ENCODE data around the gene SASH1. TPM values are rescaled to one million over a fixed set of nuclear protein-coding genes. Genes with fewer than 3 reads are reported as not detected.

Gene SASH1
- total and polyA plus RNA-seq, 2 of the 8 experiments (the other 6 are each of a cell fraction or from before 2014, with no cell fraction given): 6.0 to 20.2 TPM

DNA sequence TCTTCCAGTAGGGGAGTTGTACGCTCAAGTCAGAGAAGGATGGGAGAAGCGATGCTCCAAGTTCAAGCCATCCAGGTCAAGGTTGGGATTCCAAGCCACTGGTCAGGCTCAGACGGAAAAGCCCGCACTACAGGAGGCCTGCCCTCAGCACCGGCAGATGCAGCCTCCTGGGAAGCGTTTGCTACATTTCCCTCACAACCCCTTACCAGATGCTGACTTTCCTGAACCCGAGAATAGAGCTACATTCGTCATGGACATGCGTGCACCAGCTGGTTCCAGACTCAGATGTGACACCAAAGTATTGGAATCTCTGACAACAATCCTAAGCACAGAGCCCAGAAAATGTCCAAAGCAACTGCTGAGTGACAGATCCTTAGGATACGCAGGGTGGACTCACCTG is 174.8 kb downstream of the SASH1 start:
- Histone ChIP-seq H3K56ac (replicated peaks; ENCODE audit: insufficient read length, low read depth, low read length) (no peak overlapping the region), H3K14ac (ENCODE audit: insufficient read length) (no peak overlapping the region), H3K23me2 (ENCODE audit: low read depth, low read length) (no peaks in the 10 kb centered on the region), H3K79me1 (ENCODE audit: low read depth, low read length) (no peaks in the 10 kb centered on the region), H3K23ac (ENCODE audit: insufficient read length) (no peak overlapping the region), H2AFZ (ENCODE audit: low read length) (no peak overlapping the region), H2AK5ac (ENCODE audit: low read depth, low read length) (no peak overlapping the region), H4K5ac (ENCODE audit: insufficient read length, low read depth, low read length) (no peak overlapping the region), H3K18ac (ENCODE audit: extremely low read depth, low read length) (no peak overlapping the region; the same call in 1 of the 2 replicates), H2BK120ac (replicated peaks; ENCODE audit: low read depth, low read length) (peak overlapping the region; percentile 18), H3K9ac (replicated peaks in 1 of 4; ENCODE audit: extremely low read depth in 1 of 4, low read depth in 3 of 4, low read length in 3 of 4) (no peak overlapping the region), H3K4ac (replicated peaks; ENCODE audit: insufficient read length, low read depth, low read length) (no peak overlapping the region), H2BK5ac (ENCODE audit: low read depth, low read length) (no peak overlapping the region), H3K4me1 (replicated peaks in 1 of 4; ENCODE audit: control insufficient read depth in 3 of 4, insufficient read depth in 4 of 4, low read length in 3 of 4) (peaks cover 6 to 18% (median 11%) of the 10 kb centered on the region in 4 experiments), H2BK15ac (ENCODE audit: low read length) (no peak overlapping the region), H3K27ac (ENCODE audit: low read depth, low read length) (no peak overlapping the region), H4K91ac (replicated peaks; ENCODE audit: insufficient read length, low read length) (no peak overlapping the region), H3K36me3 (ENCODE audit: control insufficient read depth in 2 of 4, insufficient read depth in 4 of 4, low read length in 3 of 4) (peaks cover 0 to 11% (median 6%) of the 10 kb centered on the region in 4 experiments; a peak in 5 of 8 replicates), H3K79me2 (ENCODE audit: control insufficient read depth in 1 of 2, insufficient read depth in 2 of 2, low read length in 2 of 2) (no peaks in the 10 kb centered on the region), H2BK12ac (ENCODE audit: low read depth, low read length) (no peak overlapping the region), H4K8ac (ENCODE audit: extremely low read depth, insufficient read depth, low read length) (no peak overlapping the region), H3K9me3 (ENCODE audit: insufficient read depth in 2 of 2, low read depth in 1 of 2, low read length in 1 of 2) (no peaks in the 10 kb centered on the region; a peak in 1 of 4 replicates), H3K4me3 (ENCODE audit: extremely low read depth in 1 of 4, insufficient read depth in 2 of 4, low read depth in 3 of 4, low read length in 4 of 4) (no peak overlapping the region), H3K27me3 (replicated peaks in 1 of 4; ENCODE audit: control insufficient read depth in 3 of 4, extremely low read depth in 1 of 4, insufficient read depth in 3 of 4, low read length in 3 of 4) (no peaks in the 10 kb centered on the region), H3K4me2 (ENCODE audit: insufficient read depth in 1 of 2, low read depth in 2 of 2, low read length in 2 of 2) (no peak overlapping the region), H2BK20ac (ENCODE audit: low read length) (no peak overlapping the region), H4K20me1 (replicated peaks in 1 of 2; ENCODE audit: control insufficient read depth in 1 of 2, insufficient read depth in 2 of 2, low read length in 2 of 2) (no peaks in the 10 kb centered on the region)
- POLR2A ChIA-PET (ENCODE audit: partially characterized antibody): no interaction called here
- CTCF ChIA-PET (ENCODE audit: partially characterized antibody): interaction anchor here (0.7 to 1.2 kb wide), 2 partner anchors 11 to 342 kb away, joined by 3 read pairs; no protein-coding TSS in a partner anchor
- FAIRE-seq: no peak
- DNase-seq (ENCODE audit: low read depth in 1 of 2, low spot score in 2 of 2): no peak
- WGBS, 2 experiments (ENCODE audit: extremely low coverage in 1 of 2, insufficient coverage in 1 of 2, insufficient read length in 1 of 2, insufficient replicate concordance in 2 of 2, low coverage in 1 of 2, low lambda C conversion rate in 2 of 2, missing lambda C conversion rate in 1 of 2): 92% methylated on average over 10 of the region's 10 CpGs; no CpG with 5 or more reads in 1 of the 2 experiments
- TF ChIP-seq SIRT6 (IDR thresholded peaks at IDR 0.05; ENCODE audit: low read length) (no peak), TEAD4 (IDR thresholded peaks at IDR 0.05; ENCODE audit: low read depth, low read length) (no peak), RAD21 (IDR thresholded peaks at IDR 0.05 in 1 of 2, conservative IDR thresholded peaks at IDR 0.05 in 1 of 2; ENCODE audit: low read depth in 2 of 2, low read length in 2 of 2) (no peak), POLR2AphosphoS5 (IDR thresholded peaks at IDR 0.05; ENCODE audit: low read depth, low read length) (no peak), RFX5 (IDR thresholded peaks at IDR 0.05; ENCODE audit: borderline replicate concordance, low read depth, low read length) (no peak), SIX5 (IDR thresholded peaks at IDR 0.05; ENCODE audit: low read depth, low read length) (no peak), PHF8 (conservative IDR thresholded peaks at IDR 0.05; ENCODE audit: low read depth, low read length) (no peak), E2F6 (IDR thresholded peaks at IDR 0.05) (no peak), GABPA (IDR thresholded peaks at IDR 0.05; ENCODE audit: borderline replicate concordance, insufficient read depth, low read length) (no peak)
- TF ChIP-seq, protein P1, sequence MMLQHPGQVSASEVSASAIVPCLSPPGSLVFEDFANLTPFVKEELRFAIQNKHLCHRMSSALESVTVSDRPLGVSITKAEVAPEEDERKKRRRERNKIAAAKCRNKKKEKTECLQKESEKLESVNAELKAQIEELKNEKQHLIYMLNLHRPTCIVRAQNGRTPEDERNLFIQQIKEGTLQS (IDR thresholded peaks at IDR 0.05; ENCODE audit: insufficient read depth, low read depth, low read length): no peak

All from H1 (cell line).